NCI-H1048 (cell line): Measurements from ENCODE around the gene SYTL5.
A peak's percentile ranks its signal among the peaks of the same experiment; 100 is the strongest.
"Not testable (repeated sequence)": the region's sequence is repeated elsewhere in the genome, so short reads cannot be mapped to it uniquely, and the experiment has no call there.

Experiments used
- DNase-seq: peaks from one replicate; lab custom pipeline; 2025; lab: John Stamatoyannopoulos, UW

SYTL5 gene

DNA sequence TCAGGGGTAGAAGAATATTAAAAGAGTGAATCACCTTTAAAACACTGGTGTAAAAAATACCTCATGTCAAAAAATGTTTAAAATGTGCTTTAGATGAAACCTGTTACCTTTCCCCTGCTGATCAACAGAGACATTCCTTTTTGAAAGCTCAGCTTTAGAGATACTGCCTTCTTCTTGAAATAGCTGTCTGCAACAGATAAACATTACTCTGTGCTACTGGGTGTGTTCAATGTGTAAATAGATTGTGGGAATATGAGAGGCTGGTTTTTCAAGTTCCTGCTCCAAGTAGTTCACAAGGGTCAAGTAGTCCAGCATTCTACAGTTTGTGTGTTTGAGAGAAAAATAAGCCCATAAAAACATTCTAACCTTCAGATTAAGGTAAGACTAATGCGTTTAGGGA is at the start of gene SYTL5:
SYTL5 (plus strand) TSS at position 263 of the 400 bp plus-strand sequence. CDS start 27,337 bp downstream, outside the sequence.
- no peak for DNase-seq

- DNase-seq = no peak
These were observed 47.7 kb upstream of the SYTL5 start for GRCh38 chrX:37958525-37959211.

DNA sequence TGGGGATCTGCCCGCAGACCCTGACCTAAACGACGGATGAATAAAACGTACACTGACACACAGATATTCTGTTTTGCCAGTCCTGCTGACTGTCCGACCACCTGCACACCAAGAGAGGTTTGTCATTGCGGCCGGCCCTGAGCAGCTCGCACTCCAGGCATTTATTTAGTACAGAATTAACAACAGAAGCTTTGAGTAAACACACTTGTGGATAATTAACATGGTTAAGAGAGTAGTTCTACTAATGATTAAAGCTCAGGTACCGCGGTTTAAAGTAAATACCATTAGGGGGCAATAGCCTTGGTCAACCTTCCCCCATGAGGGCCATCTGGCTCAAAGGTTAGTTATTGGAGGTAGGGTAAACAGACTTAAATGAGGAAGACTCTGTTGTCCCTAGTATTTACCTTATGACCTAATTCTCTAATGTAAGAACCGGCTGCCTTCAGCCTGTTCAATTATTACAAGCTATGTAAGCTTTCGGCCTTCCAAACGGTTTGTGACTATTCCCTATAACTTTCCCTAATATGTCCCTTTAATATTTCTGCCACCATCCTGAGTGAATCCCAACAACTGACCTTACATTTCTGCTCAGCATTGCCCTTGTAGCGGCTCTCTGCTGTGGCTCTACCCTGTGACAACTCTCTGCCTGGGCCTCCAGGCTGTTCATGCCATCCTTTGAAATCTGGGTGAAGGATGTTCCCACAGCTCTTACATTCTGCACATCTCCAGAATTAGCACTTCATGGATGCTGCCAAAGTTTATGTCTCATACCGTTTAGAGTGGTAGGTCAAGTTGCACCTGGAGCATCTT is 46.9 kb upstream of the SYTL5 start:
- DNase-seq = no peak

- DNase-seq = no peak
These were observed 45.2 kb upstream of the SYTL5 start for GRCh38 chrX:37961118-37961517.

DNA sequence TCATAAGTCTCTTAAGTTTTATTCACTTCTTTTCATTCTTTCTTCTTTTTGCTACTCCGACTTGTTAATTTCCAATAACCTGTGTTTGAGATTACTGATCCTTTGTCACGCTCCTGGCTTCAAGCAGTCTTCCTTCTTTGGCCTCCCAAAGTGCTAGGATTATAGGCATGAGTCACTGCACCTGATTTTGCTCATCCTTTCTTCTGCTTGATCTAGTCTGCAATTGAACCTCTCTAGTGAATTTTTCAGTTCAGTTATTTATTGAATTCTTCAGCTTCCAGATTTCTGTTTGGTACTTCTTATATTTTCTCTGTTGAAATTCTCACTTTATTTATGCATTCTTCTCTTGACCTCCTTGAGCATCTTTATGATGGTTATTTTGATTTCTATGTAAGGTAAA is 38.6 kb upstream of the SYTL5 start:
- DNase-seq = no peak

GRCh38 chrX:37975421-37975820 is 30.9 kb upstream of the SYTL5 start:
- no peak for DNase-seq

- DNase-seq = no peak
These were observed 30.2 kb upstream of the SYTL5 start for GRCh38 chrX:37976153-37976552.

- DNase-seq = no peak
These were observed 21.5 kb upstream of the SYTL5 start for GRCh38 chrX:37984880-37985279.

- DNase-seq = no peak
These were observed 19.5 kb upstream of the SYTL5 start for GRCh38 chrX:37986893-37987292.

- no peak for DNase-seq
These were observed 17.0 kb upstream of the SYTL5 start for GRCh38 chrX:37989304-37989703.

- not testable (repeated sequence) for DNase-seq
These were observed 15.1 kb upstream of the SYTL5 start for GRCh38 chrX:37991303-37991702.

- no peak for DNase-seq
These were observed 13.2 kb upstream of the SYTL5 start for GRCh38 chrX:37993176-37993575.

- DNase-seq = peak; percentile 3
These were observed 12.3 kb upstream of the SYTL5 start for GRCh38 chrX:37993837-37994619.

GRCh38 chrX:37995428-37995827 is 10.9 kb upstream of the SYTL5 start:
- DNase-seq = no peak

- no peak for DNase-seq
These were observed 9.3 kb upstream of the SYTL5 start for GRCh38 chrX:37997096-37997495.

DNA sequence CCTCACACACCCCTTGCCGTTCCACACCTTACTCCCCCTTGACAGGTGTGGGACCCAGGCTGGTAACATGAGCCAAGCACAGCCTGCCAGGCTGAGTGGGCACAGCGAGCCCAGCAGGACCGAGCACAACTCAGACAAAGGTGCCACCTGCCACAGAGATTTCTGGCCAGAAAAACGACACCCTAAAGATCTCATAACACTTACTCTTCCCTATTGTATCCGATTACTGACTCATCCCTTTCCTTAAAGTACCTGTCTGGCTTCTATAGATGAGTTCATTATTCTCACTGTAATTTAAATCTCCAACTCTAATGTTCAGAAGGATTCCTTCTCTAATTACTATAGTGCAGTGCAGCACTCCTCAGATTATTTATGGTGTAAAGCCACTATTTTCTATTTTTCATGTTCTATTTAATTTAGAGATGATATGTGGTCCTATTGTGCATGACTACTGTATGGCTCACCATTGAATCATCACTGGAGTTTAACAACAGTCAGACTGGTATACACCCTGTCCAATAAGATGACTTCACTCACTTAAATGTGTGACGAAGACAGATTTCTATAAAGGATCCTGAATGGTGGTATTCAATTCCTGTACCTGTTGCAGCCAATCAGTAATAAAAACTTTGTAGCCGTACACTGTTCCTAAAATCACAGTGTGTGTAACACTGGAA is 7.6 kb upstream of the SYTL5 start:
- no peak for DNase-seq

GRCh38 chrX:38000706-38001105 is 5.6 kb upstream of the SYTL5 start:
- no peak for DNase-seq

DNA sequence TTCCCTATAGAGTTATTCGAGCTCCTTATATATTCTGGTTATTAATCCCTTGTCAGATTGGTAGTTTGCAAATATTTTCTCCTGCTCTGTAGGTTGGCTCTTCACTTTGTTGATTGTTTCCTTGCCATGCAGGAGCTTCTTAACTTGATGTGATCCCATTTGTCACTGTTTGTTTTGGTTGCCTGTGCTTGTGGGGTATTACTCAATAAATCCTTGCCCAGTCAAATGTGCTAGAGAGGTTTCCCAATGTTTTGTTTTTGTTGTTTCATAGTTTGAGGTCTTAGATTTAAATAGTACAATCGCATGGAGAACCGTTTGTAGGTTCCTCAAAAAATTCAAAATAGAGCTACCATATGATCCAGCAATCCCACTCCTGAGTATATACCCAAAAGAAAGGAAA is 2.3 kb upstream of the SYTL5 start:
- DNase-seq = no peak

GRCh38 chrX:38006778-38007177 is 425 bp downstream of the SYTL5 start:
- DNase-seq = no peak

DNA sequence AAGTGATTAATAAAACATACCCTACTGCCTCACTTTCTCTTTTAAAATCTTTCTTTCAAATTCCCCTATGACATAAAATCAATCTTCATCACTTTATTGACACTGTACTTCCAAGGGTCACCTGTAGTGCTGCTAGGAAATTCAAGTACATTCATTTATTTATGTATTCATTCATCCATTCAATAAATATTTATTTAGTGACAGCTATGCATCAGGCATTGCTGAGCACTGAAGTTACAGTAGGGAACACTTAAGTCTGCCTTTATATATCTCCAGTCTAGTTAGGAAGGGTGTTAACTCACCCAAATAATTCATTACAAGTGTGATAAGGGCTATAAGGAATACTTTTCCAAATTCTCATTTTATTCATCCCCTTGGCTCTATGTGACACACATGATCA is 2.3 kb downstream of the SYTL5 start:
- no peak for DNase-seq

DNA sequence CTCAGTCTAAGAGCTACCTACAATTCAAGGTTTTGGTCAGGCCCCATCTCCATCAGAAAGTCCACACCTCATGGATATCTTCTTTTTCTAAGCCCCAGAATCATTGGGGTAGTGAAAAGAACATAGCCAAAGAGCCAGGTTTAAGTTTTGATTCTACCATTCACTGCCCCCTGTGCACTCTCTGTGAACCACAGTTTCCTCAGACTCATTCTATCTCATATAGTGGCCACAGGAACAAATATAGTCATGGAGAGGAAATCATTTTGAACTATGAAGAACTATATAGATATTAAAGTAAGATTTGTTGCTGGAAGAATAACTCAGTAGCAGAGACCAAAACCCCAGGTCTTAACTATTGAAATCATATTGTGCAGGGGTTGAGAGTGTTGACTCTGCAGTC is 3.3 kb downstream of the SYTL5 start:
- DNase-seq = no peak

DNA sequence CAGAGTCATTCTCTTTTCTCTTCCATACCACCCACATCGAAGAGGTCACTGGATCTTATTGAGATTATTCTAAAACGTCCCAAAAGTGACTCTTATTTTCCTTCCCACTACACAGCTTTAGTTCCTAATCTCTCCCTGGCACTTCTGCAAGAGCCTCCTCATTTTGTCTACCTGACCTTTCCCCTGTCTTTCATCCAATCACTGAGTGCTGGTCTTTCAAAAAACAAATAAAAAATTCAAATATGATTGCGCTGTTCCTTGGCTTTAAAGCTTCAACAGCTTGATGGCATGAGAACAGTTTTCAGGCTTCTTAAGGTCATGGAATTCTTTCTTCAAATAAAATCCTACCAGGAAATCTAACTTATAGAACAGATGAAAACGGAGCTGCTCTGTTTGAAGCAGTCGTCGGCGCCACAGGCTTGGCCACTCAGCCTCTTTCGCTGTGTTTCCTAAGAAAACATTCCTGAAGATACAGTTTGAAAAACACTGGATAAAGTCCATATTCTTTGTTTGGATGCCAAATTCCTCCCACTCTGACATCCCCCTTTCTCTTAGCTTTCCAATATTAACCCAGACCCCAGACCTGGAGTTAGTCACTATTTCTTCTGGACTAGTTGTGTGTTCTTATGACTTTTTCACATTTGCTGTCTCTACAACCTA is 12.5 kb downstream of the SYTL5 start:
- DNase-seq = no peak
